BE2C (cell line): ENCODE data around the gene GABPB2.

Experiments
- DNase-seq: peaks from one replicate; pipeline ENCODE4 v3.0.0-alpha.2; 2020
- H3K27me3 ChIP-seq: fragments of 250-450 bp; sonication (Bioruptor Pico); 2 replicates; pipeline ENCODE4 v1.5.1; 2020; ENCODE audit warnings: mild to moderate bottlenecking
- H3K36me3 ChIP-seq: fragments of 250-450 bp; sonication (Bioruptor Pico); 2 replicates; pipeline ENCODE4 v1.5.1; 2020; ENCODE audit warnings: mild to moderate bottlenecking
- H3K4me1 ChIP-seq: fragments of 250-450 bp; sonication (Bioruptor Pico); 2 replicates; pipeline ENCODE4 v1.5.1; 2020
- H3K4me3 ChIP-seq: 2 replicates; pipeline ENCODE4 v1.5.1; 2011; ENCODE audit warnings: low read depth, low read length
- H3K9me3 ChIP-seq: fragments of 250-450 bp; sonication (Bioruptor Pico); 2 replicates; pipeline ENCODE4 v1.5.1; 2020
- TF ChIP-seq, protein P1 (sequence below): IDR thresholded peaks from 2 replicates; pipeline ENCODE4 v1.5.1; 2012; ENCODE audit warnings: mild to moderate bottlenecking, low read depth, low read length

GABPB2 gene

DNA sequence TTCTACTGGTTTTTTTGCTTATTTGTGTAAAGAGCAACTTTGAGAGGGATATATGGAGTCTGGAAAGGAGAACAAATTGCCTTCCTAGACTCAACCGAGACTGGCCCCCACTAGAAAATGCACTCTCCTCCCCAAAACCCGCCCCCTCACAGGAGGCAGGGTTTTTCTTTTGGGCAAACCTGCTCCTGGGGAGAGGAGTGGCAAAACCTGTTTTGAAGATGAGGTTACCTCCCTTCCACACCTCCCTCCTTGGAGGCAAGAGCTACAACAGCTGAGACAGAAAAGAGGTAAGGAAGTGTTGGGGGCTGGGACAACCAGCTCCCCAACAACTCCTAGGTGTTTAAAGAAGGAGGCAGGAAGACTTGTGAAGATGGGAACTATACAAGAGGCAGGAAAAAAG lies 34.2 kb upstream of the GABPB2 start, which contains the start of gene BNIPL:
TSS of gene BNIPL (plus strand) at position 231 of the 400 bp plus-strand sequence. CDS start at position 371, 140 bp downstream.
- TF ChIP-seq, protein P1, sequence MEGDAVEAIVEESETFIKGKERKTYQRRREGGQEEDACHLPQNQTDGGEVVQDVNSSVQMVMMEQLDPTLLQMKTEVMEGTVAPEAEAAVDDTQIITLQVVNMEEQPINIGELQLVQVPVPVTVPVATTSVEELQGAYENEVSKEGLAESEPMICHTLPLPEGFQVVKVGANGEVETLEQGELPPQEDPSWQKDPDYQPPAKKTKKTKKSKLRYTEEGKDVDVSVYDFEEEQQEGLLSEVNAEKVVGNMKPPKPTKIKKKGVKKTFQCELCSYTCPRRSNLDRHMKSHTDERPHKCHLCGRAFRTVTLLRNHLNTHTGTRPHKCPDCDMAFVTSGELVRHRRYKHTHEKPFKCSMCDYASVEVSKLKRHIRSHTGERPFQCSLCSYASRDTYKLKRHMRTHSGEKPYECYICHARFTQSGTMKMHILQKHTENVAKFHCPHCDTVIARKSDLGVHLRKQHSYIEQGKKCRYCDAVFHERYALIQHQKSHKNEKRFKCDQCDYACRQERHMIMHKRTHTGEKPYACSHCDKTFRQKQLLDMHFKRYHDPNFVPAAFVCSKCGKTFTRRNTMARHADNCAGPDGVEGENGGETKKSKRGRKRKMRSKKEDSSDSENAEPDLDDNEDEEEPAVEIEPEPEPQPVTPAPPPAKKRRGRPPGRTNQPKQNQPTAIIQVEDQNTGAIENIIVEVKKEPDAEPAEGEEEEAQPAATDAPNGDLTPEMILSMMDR, result no peak
- H3K36me3 ChIP-seq, result no peaks in the 10 kb centered on the region; the same call in 1 of the 2 replicates
- no peaks in the 10 kb centered on the region; the same call in 1 of the 2 replicates for H3K9me3 ChIP-seq
- H3K27me3 ChIP-seq, result no peaks in the 10 kb centered on the region
- H3K4me1 ChIP-seq, result no peaks in the 10 kb centered on the region
- DNase-seq, result no peak
- no peak within 1 kb of the TSS for H3K4me3 ChIP-seq

DNA sequence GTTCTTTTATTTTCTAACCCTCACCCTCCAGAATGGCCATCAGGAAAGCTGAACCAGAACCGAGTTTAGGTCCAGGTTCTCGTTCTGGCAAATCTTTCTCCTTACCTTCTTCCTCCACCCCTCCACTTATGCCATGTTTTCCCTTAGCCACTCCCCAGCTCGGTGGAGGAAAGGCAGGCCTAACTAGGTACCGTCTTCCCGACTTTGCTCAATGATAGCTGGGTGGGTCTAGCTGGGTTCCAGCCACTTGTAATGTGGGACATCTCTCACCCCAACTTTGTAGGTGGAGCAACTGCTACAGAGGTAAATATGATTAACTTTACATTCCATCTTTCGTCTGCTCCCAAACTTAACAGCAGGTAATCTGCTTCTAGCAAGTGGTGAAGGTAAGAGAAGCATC lies 33.5 kb upstream of the GABPB2 start:
- Histone ChIP-seq H3K36me3 (no peaks in the 10 kb centered on the region; the same call in 1 of the 2 replicates), H3K4me1 (no peaks in the 10 kb centered on the region), H3K4me3 (no peak overlapping the region), H3K27me3 (no peaks in the 10 kb centered on the region), H3K9me3 (no peaks in the 10 kb centered on the region; the same call in 1 of the 2 replicates)
- TF ChIP-seq, protein P1, result no peak
- DNase-seq, result no peak

DNA sequence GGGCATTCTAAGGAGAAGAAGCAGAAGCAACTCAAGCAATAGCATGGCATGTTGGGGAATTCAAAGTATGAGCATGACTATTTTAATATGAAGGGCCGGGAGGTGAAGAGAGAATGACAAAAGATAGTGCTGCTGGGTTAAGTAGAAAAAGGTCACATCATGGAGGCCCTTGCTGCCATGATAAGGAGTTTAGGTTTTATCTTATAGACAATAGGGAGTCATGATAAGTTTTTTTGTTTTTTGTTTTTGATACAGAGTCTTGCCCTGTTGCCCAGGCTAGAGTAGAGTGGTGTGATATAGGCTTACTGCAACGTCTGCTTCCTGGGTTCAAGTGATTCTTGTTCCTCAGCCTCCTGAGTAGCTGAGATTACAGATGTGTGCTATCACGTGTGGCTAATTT lies 31.0 kb upstream of the GABPB2 start:
- no peak overlapping the region for H3K4me3 ChIP-seq
- no peaks in the 10 kb centered on the region for H3K4me1 ChIP-seq
- H3K36me3 ChIP-seq, result no peaks in the 10 kb centered on the region; the same call in 1 of the 2 replicates
- no peaks in the 10 kb centered on the region; the same call in 1 of the 2 replicates for H3K9me3 ChIP-seq
- H3K27me3 ChIP-seq, result no peaks in the 10 kb centered on the region
- no peak for DNase-seq
- TF ChIP-seq, protein P1, result no peak

DNA sequence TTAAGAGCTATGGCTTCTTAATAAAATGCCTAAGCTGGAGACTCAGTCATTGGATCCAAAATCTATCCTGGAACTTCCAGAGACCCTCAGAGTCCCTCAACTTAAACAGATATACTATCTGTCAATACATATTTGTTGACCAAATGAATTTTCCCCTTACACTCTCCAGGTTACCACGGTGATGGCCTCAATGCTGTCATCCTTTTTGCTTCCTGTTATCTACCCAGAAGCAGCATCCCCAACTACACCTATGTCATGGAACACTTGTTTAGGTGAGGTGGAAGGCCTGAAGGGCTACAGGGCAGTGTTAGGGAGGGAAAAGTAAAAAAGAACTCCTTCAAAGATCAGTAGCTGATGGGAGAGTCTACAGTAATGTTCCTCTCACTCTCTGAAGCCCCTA lies 27.4 kb upstream of the GABPB2 start:
- H3K4me3 ChIP-seq, result no peak overlapping the region
- H3K36me3 ChIP-seq, result no peaks in the 10 kb centered on the region
- no peaks in the 10 kb centered on the region for H3K27me3 ChIP-seq
- H3K4me1 ChIP-seq, result no peaks in the 10 kb centered on the region
- TF ChIP-seq, protein P1, result no peak
- H3K9me3 ChIP-seq, result no peaks in the 10 kb centered on the region; the same call in 1 of the 2 replicates
- no peak for DNase-seq

DNA sequence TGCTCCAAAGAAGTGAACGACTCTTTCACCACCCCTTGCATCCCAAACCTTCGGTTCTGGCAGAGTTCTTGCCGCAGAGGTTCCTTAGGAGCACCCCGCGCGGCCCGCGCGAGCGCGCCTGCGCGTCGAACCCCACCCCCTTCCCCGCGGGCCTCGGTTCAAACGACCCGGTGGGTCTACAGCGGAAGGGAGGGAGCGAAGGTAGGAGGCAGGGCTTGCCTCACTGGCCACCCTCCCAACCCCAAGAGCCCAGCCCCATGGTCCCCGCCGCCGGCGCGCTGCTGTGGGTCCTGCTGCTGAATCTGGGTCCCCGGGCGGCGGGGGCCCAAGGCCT lies 23.0 kb upstream of the GABPB2 start, which contains the start of gene C1orf56:
TSS of gene C1orf56 (plus strand) at position 161 of the 334 bp plus-strand sequence. CDS start at position 258, 97 bp downstream.
- Histone ChIP-seq H3K27me3 (no peaks in the 10 kb centered on the region), H3K9me3 (no peaks in the 10 kb centered on the region), H3K36me3 (peaks cover 6% of the 10 kb centered on the region; the same call in 1 of the 2 replicates), H3K4me3 (peak within 1 kb of the TSS; percentile 94), H3K4me1 (no peaks in the 10 kb centered on the region)
- TF ChIP-seq, protein P1, result no peak
- DNase-seq, result peak; percentile 83

DNA sequence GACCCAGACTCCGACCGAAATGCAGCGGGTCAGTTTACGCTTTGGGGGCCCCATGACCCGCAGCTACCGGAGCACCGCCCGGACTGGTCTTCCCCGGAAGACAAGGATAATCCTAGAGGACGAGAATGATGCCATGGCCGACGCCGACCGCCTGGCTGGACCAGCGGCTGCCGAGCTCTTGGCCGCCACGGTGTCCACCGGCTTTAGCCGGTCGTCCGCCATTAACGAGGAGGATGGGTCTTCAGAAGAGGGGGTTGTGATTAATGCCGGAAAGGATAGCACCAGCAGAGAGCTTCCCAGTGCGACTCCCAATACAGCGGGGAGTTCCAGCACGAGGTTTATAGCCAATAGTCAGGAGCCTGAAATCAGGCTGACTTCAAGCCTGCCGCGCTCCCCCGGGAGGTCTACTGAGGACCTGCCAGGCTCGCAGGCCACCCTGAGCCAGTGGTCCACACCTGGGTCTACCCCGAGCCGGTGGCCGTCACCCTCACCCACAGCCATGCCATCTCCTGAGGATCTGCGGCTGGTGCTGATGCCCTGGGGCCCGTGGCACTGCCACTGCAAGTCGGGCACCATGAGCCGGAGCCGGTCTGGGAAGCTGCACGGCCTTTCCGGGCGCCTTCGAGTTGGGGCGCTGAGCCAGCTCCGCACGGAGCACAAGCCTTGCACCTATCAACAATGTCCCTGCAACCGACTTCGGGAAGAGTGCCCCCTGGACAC lies 22.5 kb upstream of the GABPB2 start:
- H3K27me3 ChIP-seq, result no peaks in the 10 kb centered on the region
- no peaks in the 10 kb centered on the region for H3K9me3 ChIP-seq
- peak overlapping the region; percentile 94 for H3K4me3 ChIP-seq
- H3K4me1 ChIP-seq, result no peaks in the 10 kb centered on the region
- peak; percentile 79 for DNase-seq
- TF ChIP-seq, protein P1, result peak; percentile 75
- H3K36me3 ChIP-seq, result peaks cover 12% of the 10 kb centered on the region; the same call in 1 of the 2 replicates
